Activated B cell treated with CpG ODN at 0.5 μM for 24 hours (primary cell): ENCODE results near the gene SLC30A7. TPM values are rescaled to one million over a fixed set of nuclear protein-coding genes. Genes with fewer than 3 reads are reported as not detected.

ENCODE experiments used
- ATAC-seq: fragments of 200-7000 bp; cut with Tn5 transposase; one replicate; pipeline ENCODE4 v1.10.0; 2021; ENCODE audit warnings: low read depth, mild to moderate bottlenecking, moderate library complexity
- CTCF ChIA-PET: fragments of 350-600 bp; sonication (Branson Sonifier 250); formaldehyde crosslinking; loops from one replicate; lab custom pipeline; 2021; ENCODE audit warnings: antibody characterized with exemption; lab: Charles Lee
- POLR2A ChIA-PET: fragments of 350-600 bp; sonication (Branson Sonifier 250); formaldehyde crosslinking; loops from one replicate; lab custom pipeline; 2021; ENCODE audit warnings: antibody characterized with exemption; lab: Charles Lee
- DNase-seq: peaks from one replicate; pipeline ENCODE4 v3.0.0; 2022
- H3K27ac Mint-ChIP-seq: one replicate; pipeline ENCODE4 v1.8.0; 2020; ENCODE audit warnings: mixed read lengths
- H3K27me3 Mint-ChIP-seq: one replicate; pipeline ENCODE4 v1.8.0; 2021; ENCODE audit warnings: mixed read lengths
- H3K36me3 Mint-ChIP-seq: one replicate; pipeline ENCODE4 v1.8.0; 2021; ENCODE audit warnings: low read depth, mixed read lengths
- H3K4me1 Mint-ChIP-seq: one replicate; pipeline ENCODE4 v1.8.0; 2021; ENCODE audit warnings: mixed read lengths
- H3K4me3 Mint-ChIP-seq: one replicate; pipeline ENCODE4 v1.8.0; 2020; ENCODE audit warnings: mild to moderate bottlenecking, mixed read lengths
- H3K9me3 Mint-ChIP-seq: one replicate; pipeline ENCODE4 v1.8.0; 2020; ENCODE audit warnings: mixed read lengths
- CTCF ChIP-seq: fragments of 200-600 bp; IDR thresholded peaks from one replicate; pipeline ENCODE4 v1.8.0; 2022; ENCODE audit warnings: antibody characterized with exemption, mild to moderate bottlenecking
- intact Hi-C: fragments of 100-400 bp; cut with micrococcal nuclease; formaldehyde crosslinking; loops from one replicate; pipeline ENCODE4 v1.15.1; 2024
- total RNA-seq: library from RNA; stranded (reverse); gene quantifications from 2 replicates; pipeline ENCODE4 v1.2.3, GENCODE V29; 2022

The SLC30A7 gene
- total RNA-seq, 1 donor from 2014 or later = 25.7 TPM

GRCh38 chr1:100896481-100896982 lies 642 bp downstream of the SLC30A7 start:
- no peak for DNase-seq
- H3K4me1 Mint-ChIP-seq = peaks cover 29% of the 10 kb centered on the region
- POLR2A ChIA-PET = interaction anchor here (0.7 to 2.9 kb wide), 6 partner anchors 10 to 858 kb away, joined by 3 to 8 read pairs (median 5); partner anchors contain the start of gene CDC14A

GRCh38 chr1:100902365-100902764 lies 6.5 kb downstream of the SLC30A7 start:
- no peak overlapping the region for H3K4me3 Mint-ChIP-seq
- CTCF ChIA-PET = no interaction called here

More at GRCh38 chr1:100896481-100896982, 642 bp downstream of the SLC30A7 start:
- CTCF ChIA-PET = interaction anchor here (2.6 kb wide), 1 partner anchor 392 kb away, joined by 10 read pairs; no protein-coding TSS in a partner anchor
- Mint-ChIP-seq H3K4me3 (peak overlapping the region; percentile 98), H3K27ac (peak overlapping the region; percentile 95), H3K36me3 (peaks cover 49% of the 10 kb centered on the region), H3K9me3 (no peaks in the 10 kb centered on the region), H3K27me3 (no peaks in the 10 kb centered on the region)
- TF ChIP-seq CTCF = no peak
- peak; percentile 38 for ATAC-seq
- intact Hi-C loops = loop anchor here (1.0 to 5.0 kb wide), 4 partner anchors 544 to 1046 kb away; partner anchors contain the start of genes AGL, CDC14A, DBT and TRMT13

GRCh38 chr1:100903777-100904176 lies 7.9 kb downstream of the SLC30A7 start:
- intact Hi-C loops = no loop called here
- Mint-ChIP-seq H3K36me3 (peaks cover 69% of the 10 kb centered on the region), H3K27ac (no peak overlapping the region), H3K27me3 (no peaks in the 10 kb centered on the region), H3K4me3 (no peak overlapping the region), H3K9me3 (peaks cover 4% of the 10 kb centered on the region), H3K4me1 (peaks cover 2% of the 10 kb centered on the region)
- ATAC-seq (no peak), DNase-seq (no peak)
- ChIA-PET POLR2A (no interaction called here), CTCF (no interaction called here)
- TF ChIP-seq CTCF = no peak

More at GRCh38 chr1:100902365-100902764, 6.5 kb downstream of the SLC30A7 start:
- intact Hi-C loops = no loop called here
- ATAC-seq (no peak), DNase-seq (no peak)
- Mint-ChIP-seq H3K27ac (no peak overlapping the region), H3K4me1 (peaks cover 6% of the 10 kb centered on the region), H3K27me3 (no peaks in the 10 kb centered on the region), H3K9me3 (peaks cover 4% of the 10 kb centered on the region), H3K36me3 (peaks cover 62% of the 10 kb centered on the region)
- POLR2A ChIA-PET = no interaction called here
- TF ChIP-seq CTCF = no peak

- H3K27ac Mint-ChIP-seq = no peak overlapping the region
- POLR2A ChIA-PET = no interaction called here
- CTCF ChIA-PET = no interaction called here
- intact Hi-C loops = no loop called here
- peaks cover 2% of the 10 kb centered on the region for H3K4me1 Mint-ChIP-seq
- peaks cover 69% of the 10 kb centered on the region for H3K36me3 Mint-ChIP-seq
- TF ChIP-seq CTCF = no peak
- no peaks in the 10 kb centered on the region for H3K27me3 Mint-ChIP-seq
- no peak for DNase-seq
- ATAC-seq = no peak
- no peak overlapping the region for H3K4me3 Mint-ChIP-seq
- peaks cover 4% of the 10 kb centered on the region for H3K9me3 Mint-ChIP-seq
Measured at GRCh38 chr1:100904528-100904927, 8.6 kb downstream of the SLC30A7 start.

GRCh38 chr1:100905181-100905580 lies 9.3 kb downstream of the SLC30A7 start:
- TF ChIP-seq CTCF = no peak
- intact Hi-C loops = no loop called here
- Mint-ChIP-seq H3K4me3 (no peak overlapping the region), H3K36me3 (peaks cover 68% of the 10 kb centered on the region), H3K9me3 (peaks cover 4% of the 10 kb centered on the region), H3K4me1 (no peaks in the 10 kb centered on the region), H3K27ac (no peak overlapping the region), H3K27me3 (no peaks in the 10 kb centered on the region)
- no peak for ATAC-seq
- ChIA-PET POLR2A (no interaction called here), CTCF (no interaction called here)
- DNase-seq = no peak
